Endothelial cell of umbilical vein (primary cell): ENCODE data around the gene GNAT1. TPM values are rescaled to one million over a fixed set of nuclear protein-coding genes. Genes with fewer than 3 reads are reported as not detected.
A peak's percentile ranks its signal among the peaks of the same experiment; 100 is the strongest.

Source experiments
- BruUV-seq: library from RNA; stranded (reverse); fragments of 400-500 nt; replicated peaks from 2 replicates; lab custom pipeline; 2021; lab: Mats Ljungman, UMichigan
- CTCF ChIA-PET: fragments of 300-600, 350-600 bp; sonication (Branson Sonifier 250); formaldehyde crosslinking; loops from one replicate; lab custom pipeline; 2021; ENCODE audit warnings: antibody characterized with exemption, inconsistent platforms; lab: Charles Lee
- POLR2A ChIA-PET: fragments of 300-600, 350-600 bp; sonication (Branson Sonifier 250); formaldehyde crosslinking; loops from one replicate; lab custom pipeline; 2021; ENCODE audit warnings: antibody characterized with exemption, inconsistent platforms; lab: Charles Lee
- DNase-seq: peaks from one replicate; pipeline ENCODE4 v3.0.0-alpha.2; 2011; ENCODE audit warnings: low read depth, low spot score
- FAIRE-seq: peaks from 2 replicates; lab custom pipeline; 2011; peaks lifted over from hg19 to GRCh38; lab: Jason Lieb, UNC
- H2AFZ ChIP-seq: 2 replicates; pipeline ENCODE4 v1.6.0; 2012; ENCODE audit warnings: low read depth, low read length, control low read depth, inconsistent platforms
- H3K27ac ChIP-seq: 2 replicates; pipeline ENCODE4 v1.5.1; 2011; ENCODE audit warnings: low read depth, mild to moderate bottlenecking, control low read depth, low read length, moderate library complexity; ENCODE audit not compliant: insufficient read depth
- H3K27me3 ChIP-seq, 2 experiments: 2 replicates each; pipeline versions ENCODE4 v1.6.0 to v1.6.1; 2011; ENCODE audit warnings: low read length in 2 of 2, mixed read lengths in 1 of 2; ENCODE audit not compliant: control insufficient read depth in 2 of 2, insufficient read depth in 2 of 2
- H3K36me3 ChIP-seq, 2 experiments: 2 replicates in 1 of 2; 3 replicates in 1 of 2; pipeline ENCODE4 v1.5.1; 2011; ENCODE audit warnings: low read length in 2 of 2, mild to moderate bottlenecking in 1 of 2, moderate library complexity in 1 of 2; ENCODE audit not compliant: control insufficient read depth in 2 of 2, insufficient read depth in 2 of 2; ENCODE audit errors: extremely low read depth in 1 of 2
- H3K4me1 ChIP-seq: 3 replicates; pipeline ENCODE4 v1.5.1; 2011; ENCODE audit warnings: mild to moderate bottlenecking, low read length; ENCODE audit not compliant: control insufficient read depth, insufficient read depth; ENCODE audit errors: extremely low read depth
- H3K4me2 ChIP-seq: 2 replicates; pipeline ENCODE4 v1.6.1; 2011; ENCODE audit warnings: low read length, control low read depth, mixed read lengths; ENCODE audit not compliant: insufficient read depth
- H3K4me3 ChIP-seq, 3 experiments: fragments of 200-600 bp in 1 of 3; sonication (generic), shearing (Covaris generic) in 1 of 3; replicated peaks in 1 of 3; 2 replicates each; pipeline ENCODE4 v1.5.1; 2011 to 2016; ENCODE audit warnings: control low read depth in 3 of 3, low read length in 3 of 3, mild to moderate bottlenecking in 2 of 3, inconsistent platforms in 1 of 3, low read depth in 1 of 3, moderate library complexity in 1 of 3; ENCODE audit not compliant: insufficient read depth in 1 of 3
- H3K79me2 ChIP-seq: 2 replicates; pipeline ENCODE4 v1.6.0; 2012; ENCODE audit warnings: low read length, inconsistent platforms; ENCODE audit not compliant: control insufficient read depth, insufficient read depth
- H3K9ac ChIP-seq: replicated peaks from 2 replicates; pipeline ENCODE3; 2011; ENCODE audit warnings: low read length, control low read depth; ENCODE audit not compliant: insufficient read depth; ENCODE audit errors: extremely low read depth
- H3K9me1 ChIP-seq: replicated peaks from 3 replicates; pipeline ENCODE4 v1.6.0; 2011; ENCODE audit warnings: mild to moderate bottlenecking, low read length; ENCODE audit not compliant: control insufficient read depth, insufficient read depth; ENCODE audit errors: extremely low read depth
- H3K9me3 ChIP-seq: replicated peaks from 2 replicates; pipeline ENCODE4 v1.5.1; 2012; ENCODE audit warnings: low read length, inconsistent platforms; ENCODE audit not compliant: control insufficient read depth, insufficient read depth
- H4K20me1 ChIP-seq: replicated peaks from 2 replicates; pipeline ENCODE3; 2011; ENCODE audit warnings: mild to moderate bottlenecking, low read length; ENCODE audit not compliant: control insufficient read depth, insufficient read depth; ENCODE audit errors: extremely low read depth
- FOS ChIP-seq: IDR thresholded peaks from 2 replicates; pipeline ENCODE4 v1.6.1; 2011; ENCODE audit warnings: mild to moderate bottlenecking, low read length, moderate library complexity, borderline replicate concordance; ENCODE audit not compliant: insufficient read depth
- GATA2 ChIP-seq: IDR thresholded peaks from 2 replicates; pipeline ENCODE4 v1.7.0; 2011; ENCODE audit warnings: low read depth, mild to moderate bottlenecking, moderate library complexity, mixed read lengths, low read length; ENCODE audit not compliant: insufficient read length, insufficient read depth
- JUN ChIP-seq: IDR thresholded peaks from 2 replicates; pipeline ENCODE4 v1.6.1; 2011; ENCODE audit warnings: borderline replicate concordance, low read depth; ENCODE audit not compliant: insufficient read length, insufficient read depth
- dilution Hi-C: fragments of 300-500 bp; cut with MboI; formaldehyde crosslinking; loops from one replicate; pipeline ENCODE4 v1.15.0; 2019; ENCODE audit warnings: low sequenced_read_pairs; ENCODE audit not compliant: extremely low pct_ligation_motif_present
- intact Hi-C: fragments of 100-400 bp; cut with micrococcal nuclease; formaldehyde crosslinking; loops from one replicate; pipeline ENCODE4 v1.10.0; 2022
- polyA plus RNA-seq, 4 experiments: library from polyadenylated mRNA; depleted of rRNA in 3 of 4; stranded (reverse) in 3 of 4; unstranded in 1 of 4; fragments of >200 nt; gene quantifications; 2 replicates each; pipeline versions ENCODE4 v1.2.1 to v1.2.3, GENCODE V29; 2011 to 2012; ENCODE audit warnings: missing spikeins in 1 of 4
- total RNA-seq: library from RNA; stranded (reverse); gene quantifications from 2 replicates; pipeline ENCODE4 v1.2.3, GENCODE V29; 2021
- TF ChIP-seq, protein P1 (sequence below), 2 donors: IDR thresholded peaks; 1 replicate in 1 of 2; 2 replicates in 1 of 2; pipeline ENCODE4 v1.5.1; 2011; ENCODE audit warnings: low read length in 2 of 2, mild to moderate bottlenecking in 2 of 2, moderate library complexity in 2 of 2, control low read depth in 1 of 2, inconsistent platforms in 1 of 2, low read depth in 1 of 2; ENCODE audit not compliant: insufficient read depth in 1 of 2; ENCODE audit errors: extremely low read depth in 1 of 2

GNAT1 gene
- total and polyA plus RNA-seq, 2 donors (not counting 3 experiments of a cell fraction or from before 2014, with no cell fraction given): 0.77 TPM; not detected in 1

DNA sequence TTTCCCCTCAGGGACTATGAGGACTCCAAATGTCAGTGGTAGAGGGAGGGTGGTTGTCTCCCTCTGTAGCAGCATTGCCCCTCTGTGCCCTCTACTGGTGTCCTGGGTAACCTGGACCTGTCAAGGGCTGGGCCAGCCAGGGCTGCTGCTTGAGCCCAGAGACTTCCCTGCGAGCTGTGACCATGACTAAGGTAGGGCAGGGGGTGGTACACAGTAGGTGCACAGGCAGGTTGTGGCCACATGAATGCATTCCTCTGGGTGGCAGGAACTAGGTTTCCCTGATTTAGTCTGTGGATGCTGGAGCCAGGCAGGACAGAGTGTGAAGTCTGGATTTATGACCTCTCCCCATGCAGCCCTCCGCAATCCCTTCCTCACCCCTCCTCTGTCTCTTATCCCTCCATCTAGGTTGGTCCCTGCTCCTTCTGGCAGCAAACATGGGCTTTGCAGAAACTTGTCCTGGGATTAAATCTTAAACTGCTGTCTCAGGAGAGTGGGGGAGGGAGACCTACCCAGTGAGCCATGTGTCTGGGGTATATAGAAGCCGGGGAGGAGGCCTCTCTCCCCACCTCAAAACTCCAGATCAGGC is 45.0 kb upstream of the GNAT1 start:
- CTCF ChIA-PET: interaction anchor here (1.5 kb wide), 1 partner anchor 9 kb away, joined by 3 read pairs; no protein-coding TSS in a partner anchor
- no peak overlapping the region for H3K4me3 ChIP-seq

DNA sequence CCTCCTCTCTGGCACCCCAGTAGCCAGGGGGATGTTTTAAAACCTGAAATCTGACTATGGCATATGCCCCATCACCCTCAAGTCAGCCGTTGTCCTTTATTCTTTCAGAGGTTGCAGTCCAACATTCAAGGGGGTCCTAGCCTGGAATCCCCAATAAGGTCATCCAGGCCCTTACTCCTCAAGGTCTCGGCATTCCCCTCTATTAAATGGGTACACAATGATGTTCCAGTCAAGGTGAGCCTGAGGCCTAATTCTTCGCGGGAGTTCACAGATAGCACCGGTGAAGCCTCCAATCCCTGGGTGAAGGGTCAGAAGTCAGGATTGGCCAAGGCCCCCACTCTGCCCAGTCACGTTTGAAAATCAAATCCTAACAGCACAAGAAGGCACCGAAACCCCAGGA is 44.4 kb upstream of the GNAT1 start:
- H3K27me3 ChIP-seq: no peaks in the 10 kb centered on the region
- H3K27ac ChIP-seq: no peak overlapping the region
- H3K9me3 ChIP-seq: no peaks in the 10 kb centered on the region
- intact Hi-C loops (no loop called here), dilution Hi-C loops (no loop called here)
- H3K4me1 ChIP-seq: no peaks in the 10 kb centered on the region
- H2AFZ ChIP-seq: no peak overlapping the region
- no peaks in the 10 kb centered on the region for H3K9me1 ChIP-seq
- ChIA-PET POLR2A (no interaction called here), CTCF (no interaction called here)
- FAIRE-seq: no peak
- no peak overlapping the region for H3K4me2 ChIP-seq
- no peak for TF ChIP-seq FOS
- BruUV-seq: no TSS peak
- no peaks in the 10 kb centered on the region for H3K79me2 ChIP-seq
- no peaks in the 10 kb centered on the region for H4K20me1 ChIP-seq
- DNase-seq: no peak
- no peak overlapping the region for H3K4me3 ChIP-seq
- H3K36me3 ChIP-seq: no peaks in the 10 kb centered on the region
- no peak overlapping the region for H3K9ac ChIP-seq

More for the DNA sequence above, 45.0 kb upstream of the GNAT1 start:
- Histone ChIP-seq H3K9me1 (no peaks in the 10 kb centered on the region), H3K27ac (no peak overlapping the region), H3K4me1 (no peaks in the 10 kb centered on the region), H2AFZ (no peak overlapping the region), H3K9me3 (no peaks in the 10 kb centered on the region), H3K4me2 (no peak overlapping the region), H3K27me3 (no peaks in the 10 kb centered on the region), H4K20me1 (no peaks in the 10 kb centered on the region), H3K9ac (no peak overlapping the region), H3K79me2 (no peaks in the 10 kb centered on the region), H3K36me3 (no peaks in the 10 kb centered on the region)
- intact Hi-C loops (no loop called here), dilution Hi-C loops (no loop called here)
- BruUV-seq: no TSS peak
- FAIRE-seq (no peak), DNase-seq (no peak)
- TF ChIP-seq JUN (no peak), GATA2 (no peak)
- TF ChIP-seq, protein P1, sequence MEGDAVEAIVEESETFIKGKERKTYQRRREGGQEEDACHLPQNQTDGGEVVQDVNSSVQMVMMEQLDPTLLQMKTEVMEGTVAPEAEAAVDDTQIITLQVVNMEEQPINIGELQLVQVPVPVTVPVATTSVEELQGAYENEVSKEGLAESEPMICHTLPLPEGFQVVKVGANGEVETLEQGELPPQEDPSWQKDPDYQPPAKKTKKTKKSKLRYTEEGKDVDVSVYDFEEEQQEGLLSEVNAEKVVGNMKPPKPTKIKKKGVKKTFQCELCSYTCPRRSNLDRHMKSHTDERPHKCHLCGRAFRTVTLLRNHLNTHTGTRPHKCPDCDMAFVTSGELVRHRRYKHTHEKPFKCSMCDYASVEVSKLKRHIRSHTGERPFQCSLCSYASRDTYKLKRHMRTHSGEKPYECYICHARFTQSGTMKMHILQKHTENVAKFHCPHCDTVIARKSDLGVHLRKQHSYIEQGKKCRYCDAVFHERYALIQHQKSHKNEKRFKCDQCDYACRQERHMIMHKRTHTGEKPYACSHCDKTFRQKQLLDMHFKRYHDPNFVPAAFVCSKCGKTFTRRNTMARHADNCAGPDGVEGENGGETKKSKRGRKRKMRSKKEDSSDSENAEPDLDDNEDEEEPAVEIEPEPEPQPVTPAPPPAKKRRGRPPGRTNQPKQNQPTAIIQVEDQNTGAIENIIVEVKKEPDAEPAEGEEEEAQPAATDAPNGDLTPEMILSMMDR (IDR thresholded peaks at IDR 0.05; ENCODE audit: extremely low read depth in 1 of 2, insufficient read depth in 1 of 2, low read depth in 1 of 2, low read length in 2 of 2): peak in 1 of 2 donors; percentile 6
- POLR2A ChIA-PET: no interaction called here
